Activated T-cell treated with anti-CD3 and anti-CD28 coated beads, Interleukin-2, amount 50 U/mL, for 72 hours (primary cell): ENCODE results near the gene RNF148. TPM values are rescaled to one million over a fixed set of nuclear protein-coding genes. Genes with fewer than 3 reads are reported as not detected.

ENCODE experiments used
- ATAC-seq, 2 donors: fragments of 150-1000 bp; cut with Tn5 transposase; replicated peaks in 1 of 2; 2 replicates each; pipeline ENCODE4 v1.10.0; 2021; ENCODE audit warnings: moderate library complexity in 2 of 2, mild to moderate bottlenecking in 1 of 2
- DNase-seq, 2 donors: peaks; one replicate each; pipeline ENCODE4 v3.0.0; 2021 to 2022; ENCODE audit warnings: mixed read lengths in 1 of 2
- H3K27ac Mint-ChIP-seq: one replicate; pipeline ENCODE4 v1.8.0; 2022; ENCODE audit warnings: mild to moderate bottlenecking, moderate library complexity, mixed read lengths
- H3K27me3 Mint-ChIP-seq: one replicate; pipeline ENCODE4 v1.8.0; 2022; ENCODE audit warnings: low read depth, mixed read lengths
- H3K36me3 Mint-ChIP-seq, 2 donors: one replicate each; pipeline ENCODE4 v1.8.0; 2022; ENCODE audit warnings: mixed read lengths in 2 of 2, mild to moderate bottlenecking in 1 of 2; ENCODE audit not compliant: insufficient read depth in 2 of 2
- H3K4me1 Mint-ChIP-seq: one replicate; pipeline ENCODE4 v1.8.0; 2022; ENCODE audit warnings: low read depth, mixed read lengths
- H3K4me3 Mint-ChIP-seq, 2 donors: one replicate each; pipeline ENCODE4 v1.8.0; 2022; ENCODE audit warnings: mild to moderate bottlenecking in 2 of 2, mixed read lengths in 2 of 2, moderate library complexity in 2 of 2
- H3K9me3 Mint-ChIP-seq, 2 donors: one replicate each; pipeline ENCODE4 v1.8.0; 2022; ENCODE audit warnings: mixed read lengths in 2 of 2
- total RNA-seq, 2 donors: library from RNA; stranded (reverse); gene quantifications; one replicate each; pipeline ENCODE4 v1.2.3, GENCODE V29; 2022

RNF148 gene, protein sequence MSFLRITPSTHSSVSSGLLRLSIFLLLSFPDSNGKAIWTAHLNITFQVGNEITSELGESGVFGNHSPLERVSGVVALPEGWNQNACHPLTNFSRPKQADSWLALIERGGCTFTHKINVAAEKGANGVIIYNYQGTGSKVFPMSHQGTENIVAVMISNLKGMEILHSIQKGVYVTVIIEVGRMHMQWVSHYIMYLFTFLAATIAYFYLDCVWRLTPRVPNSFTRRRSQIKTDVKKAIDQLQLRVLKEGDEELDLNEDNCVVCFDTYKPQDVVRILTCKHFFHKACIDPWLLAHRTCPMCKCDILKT
- total RNA-seq = not detected

DNA sequence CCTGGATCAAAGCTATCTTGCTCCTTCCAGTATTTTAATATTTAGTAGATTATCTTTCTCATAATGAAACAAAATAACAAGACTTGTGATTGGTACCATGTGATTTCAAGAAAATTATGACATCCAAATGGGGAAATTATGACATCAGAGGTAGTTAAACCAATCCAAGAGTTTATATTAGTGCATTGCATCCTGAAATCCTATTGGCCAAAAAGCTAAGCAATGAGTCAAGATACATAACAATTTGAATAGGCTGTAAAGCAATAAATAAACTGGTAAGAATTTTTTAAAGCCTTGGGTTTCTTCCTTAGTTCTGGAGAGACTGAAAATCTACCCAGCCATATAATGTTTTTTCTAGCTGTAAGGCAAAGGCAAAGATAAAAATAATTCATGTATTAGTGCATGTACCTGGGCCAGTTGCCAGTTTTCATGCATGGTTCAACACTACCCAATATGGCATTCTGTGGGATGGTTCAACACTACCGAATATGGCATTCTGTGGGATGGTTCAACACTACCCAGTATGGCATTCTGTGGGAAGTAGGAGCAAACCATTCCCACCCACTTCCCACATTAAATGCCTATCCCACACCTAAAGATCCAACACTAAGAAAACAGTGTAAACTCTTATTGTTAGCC, at the start of gene RNF148:
TSS of gene RNF148 (minus strand) at position 51 of the 639 bp plus-strand sequence. CDS start 172 bp downstream, outside the sequence.
- Mint-ChIP-seq H3K36me3 (no peaks in the 10 kb centered on the region), H3K4me1 (no peaks in the 10 kb centered on the region), H3K27ac (no peak within 1 kb of the TSS), H3K27me3 (no peaks in the 10 kb centered on the region), H3K4me3 (no peak within 1 kb of the TSS), H3K9me3 (peaks cover 1 to 5% of the 10 kb centered on the region in 2 donors)
- no peak for ATAC-seq
- no peak for DNase-seq

DNA sequence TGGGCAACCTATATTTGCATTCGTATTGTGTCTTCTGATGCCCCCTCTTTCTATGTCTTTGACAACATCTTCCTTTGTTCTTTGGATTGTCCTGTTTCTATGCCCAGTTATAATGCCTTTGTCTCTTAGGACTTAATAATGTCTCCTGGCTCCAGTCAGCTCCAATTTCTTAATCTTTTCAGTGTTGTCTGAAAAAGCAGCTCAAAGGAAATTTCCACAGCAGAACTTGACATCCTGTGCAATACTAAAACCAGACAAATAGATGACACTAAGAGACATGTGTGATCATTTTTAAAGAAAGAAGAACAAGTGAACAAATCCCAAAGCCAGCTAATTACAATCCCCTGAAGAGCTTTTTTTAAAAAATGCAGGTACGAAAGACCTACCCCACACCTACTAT, 47.7 kb upstream of the RNF148 start:
- Mint-ChIP-seq H3K9me3 (peaks cover 2 to 3% of the 10 kb centered on the region in 2 donors), H3K4me1 (no peaks in the 10 kb centered on the region), H3K27me3 (no peaks in the 10 kb centered on the region), H3K4me3 (no peak overlapping the region), H3K36me3 (no peaks in the 10 kb centered on the region), H3K27ac (no peak overlapping the region)
- ATAC-seq (no peak), DNase-seq (no peak)

DNA sequence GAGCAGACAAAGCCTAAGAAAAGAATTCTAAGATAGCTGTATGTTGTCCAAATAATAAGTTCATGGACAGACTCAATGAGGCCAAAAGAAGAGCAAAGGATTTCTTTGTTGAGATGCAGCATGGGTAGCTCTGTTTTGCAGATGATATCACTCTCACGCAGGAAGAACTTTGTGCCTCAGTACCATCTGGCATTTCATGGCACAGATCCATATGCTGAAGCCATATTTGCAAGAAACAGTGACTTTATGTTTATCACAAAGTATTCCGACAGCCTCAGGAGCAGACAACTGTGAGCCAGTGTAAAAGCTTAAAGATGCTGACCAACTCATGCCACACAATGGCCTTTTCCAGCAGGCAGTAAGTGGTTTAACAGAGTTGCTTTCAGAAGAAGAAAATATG, 45.5 kb upstream of the RNF148 start:
- ATAC-seq (no peak), DNase-seq (no peak)
- Mint-ChIP-seq H3K4me1 (no peaks in the 10 kb centered on the region), H3K27me3 (no peaks in the 10 kb centered on the region), H3K27ac (no peak overlapping the region), H3K36me3 (no peaks in the 10 kb centered on the region), H3K4me3 (no peak overlapping the region), H3K9me3 (peaks cover 2 to 3% of the 10 kb centered on the region in 2 donors)

DNA sequence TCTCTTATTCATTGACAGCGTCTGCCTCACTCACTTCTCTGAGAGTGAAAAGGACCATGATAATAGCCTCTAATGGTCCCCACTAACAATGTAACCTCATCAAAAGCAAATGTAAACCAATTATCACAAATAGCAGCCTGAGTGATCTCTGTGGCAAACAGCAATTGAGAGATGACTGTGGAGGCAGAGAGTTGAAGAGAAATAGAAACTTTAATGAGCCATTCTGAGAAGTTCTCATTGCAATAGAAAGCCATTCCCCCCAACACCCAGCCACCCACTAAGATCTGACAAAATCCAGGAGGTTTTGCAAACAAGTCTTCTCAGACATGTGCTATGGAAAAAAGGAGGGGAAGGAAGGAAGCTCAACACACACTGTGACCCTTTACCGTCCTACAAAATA, 44.2 kb upstream of the RNF148 start:
- no peaks in the 10 kb centered on the region for H3K27me3 Mint-ChIP-seq
- H3K36me3 Mint-ChIP-seq = no peaks in the 10 kb centered on the region
- no peaks in the 10 kb centered on the region for H3K4me1 Mint-ChIP-seq
- no peak overlapping the region for H3K4me3 Mint-ChIP-seq
- no peak overlapping the region for H3K27ac Mint-ChIP-seq
- DNase-seq (no peak), ATAC-seq (no peak)
- peaks cover 2 to 3% of the 10 kb centered on the region in 2 donors for H3K9me3 Mint-ChIP-seq

DNA sequence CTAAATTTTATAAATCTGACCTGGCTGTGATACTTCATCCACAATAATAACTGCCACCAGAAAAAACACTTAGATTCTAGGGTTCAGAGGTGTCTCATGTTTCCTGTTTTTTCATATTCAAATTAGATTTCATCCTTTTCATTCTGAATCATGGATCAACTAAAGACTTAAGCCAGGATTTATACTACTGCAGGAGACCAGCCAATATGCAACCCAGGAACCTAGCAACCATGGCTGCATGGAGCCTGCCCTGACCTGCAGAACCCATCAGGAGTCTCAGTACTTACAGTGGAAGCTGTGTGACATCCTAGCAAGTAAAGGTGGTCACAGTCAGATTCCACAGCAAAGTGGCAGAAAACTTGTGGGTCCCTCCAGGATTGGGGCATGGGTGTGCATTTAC, 40.5 kb upstream of the RNF148 start:
- H3K4me1 Mint-ChIP-seq = no peaks in the 10 kb centered on the region
- DNase-seq (no peak), ATAC-seq (no peak)
- no peaks in the 10 kb centered on the region for H3K36me3 Mint-ChIP-seq
- no peak overlapping the region for H3K27ac Mint-ChIP-seq
- no peaks in the 10 kb centered on the region for H3K27me3 Mint-ChIP-seq
- no peak overlapping the region for H3K4me3 Mint-ChIP-seq
- peaks cover 0 to 3% of the 10 kb centered on the region in 2 donors for H3K9me3 Mint-ChIP-seq

DNA sequence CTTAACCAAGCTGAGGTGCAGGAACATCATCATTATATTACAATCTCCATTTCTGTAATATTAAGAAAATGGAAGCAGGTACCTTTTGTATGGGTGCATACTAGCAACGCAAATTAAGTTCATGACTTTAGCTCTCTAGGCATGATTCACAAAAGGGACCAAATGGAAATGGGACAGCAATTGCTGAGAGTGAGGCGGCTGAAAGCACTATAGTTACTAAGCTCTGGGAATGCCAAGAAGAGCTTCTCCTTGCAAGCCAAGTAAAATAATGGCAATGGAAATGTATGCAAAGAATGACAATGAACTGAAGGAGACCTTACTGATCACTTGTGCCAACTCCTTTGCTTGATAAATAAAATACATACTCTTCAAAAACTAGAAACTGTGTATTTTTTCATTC, 36.2 kb upstream of the RNF148 start:
- Mint-ChIP-seq H3K27ac (no peak overlapping the region), H3K4me3 (no peak overlapping the region), H3K36me3 (no peaks in the 10 kb centered on the region)

DNA sequence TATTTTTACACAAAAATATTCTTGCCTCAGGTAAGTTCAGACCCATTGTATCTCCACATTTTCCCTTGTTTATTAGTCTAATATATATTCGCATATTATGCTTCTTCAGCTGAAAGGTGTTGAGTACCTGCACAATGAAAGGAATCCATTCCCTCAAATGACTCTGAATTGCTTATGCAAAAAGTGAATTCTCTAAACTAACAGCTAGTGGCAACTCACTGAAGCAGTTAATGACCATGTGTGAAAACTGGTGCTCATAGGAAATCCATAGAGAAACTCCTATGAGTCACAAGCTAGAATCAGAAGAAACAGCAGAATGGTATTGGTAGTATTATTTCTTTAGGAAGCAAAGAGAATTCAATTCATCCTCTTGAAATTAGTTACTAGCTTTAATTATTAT, 33.5 kb upstream of the RNF148 start:
- Mint-ChIP-seq H3K4me1 (no peaks in the 10 kb centered on the region), H3K27ac (no peak overlapping the region), H3K27me3 (no peaks in the 10 kb centered on the region), H3K36me3 (no peaks in the 10 kb centered on the region), H3K4me3 (no peak overlapping the region), H3K9me3 (peaks cover 0 to 3% of the 10 kb centered on the region in 2 donors)
- DNase-seq (no peak), ATAC-seq (no peak)

More for the DNA sequence above, 36.2 kb upstream of the RNF148 start:
- no peaks in the 10 kb centered on the region for H3K4me1 Mint-ChIP-seq
- peaks cover 0 to 3% of the 10 kb centered on the region in 2 donors for H3K9me3 Mint-ChIP-seq
- no peak for ATAC-seq
- no peak for DNase-seq
- H3K27me3 Mint-ChIP-seq = no peaks in the 10 kb centered on the region

DNA sequence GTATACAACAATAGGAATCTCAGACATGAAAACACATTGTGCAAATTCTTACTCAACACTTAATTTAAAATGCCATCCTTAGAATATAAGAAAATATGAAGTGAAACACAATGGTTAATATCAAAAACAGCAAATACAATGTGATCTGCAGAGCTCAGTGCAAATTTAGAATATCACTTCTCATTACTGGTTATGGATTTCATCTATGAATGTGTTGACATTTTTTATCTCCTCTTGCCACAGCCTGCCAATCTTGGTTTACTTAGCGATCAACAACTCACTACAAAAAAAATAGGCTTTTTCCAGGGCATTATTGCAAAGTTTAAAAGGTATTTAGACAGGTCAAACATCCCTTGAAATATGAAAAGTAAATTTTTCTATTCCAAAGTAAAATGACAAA, 25.0 kb upstream of the RNF148 start:
- Mint-ChIP-seq H3K36me3 (no peaks in the 10 kb centered on the region), H3K4me1 (no peaks in the 10 kb centered on the region), H3K9me3 (peaks cover 0 to 2% of the 10 kb centered on the region in 2 donors), H3K4me3 (no peak overlapping the region), H3K27me3 (no peaks in the 10 kb centered on the region), H3K27ac (no peak overlapping the region)
- ATAC-seq = no peak
- DNase-seq = no peak

DNA sequence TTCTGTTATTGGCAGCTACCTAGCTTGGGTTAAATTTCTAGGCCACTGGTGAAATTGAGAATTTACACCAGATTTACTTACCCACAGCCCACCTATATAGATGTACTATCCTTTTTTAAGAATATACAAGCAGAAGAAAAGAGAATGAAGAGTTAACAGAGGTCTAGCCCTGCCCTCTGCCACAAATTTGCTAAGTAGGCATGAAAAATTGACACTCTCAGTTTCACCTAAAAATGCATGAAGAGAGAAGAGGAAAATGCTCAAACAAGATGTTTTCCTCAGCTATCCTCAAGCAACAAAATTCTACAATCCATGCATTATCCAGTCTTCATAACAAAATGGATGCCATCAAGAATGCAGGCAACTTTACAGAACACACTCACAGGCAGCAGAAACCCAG, 24.6 kb upstream of the RNF148 start:
- Mint-ChIP-seq H3K9me3 (peaks cover 0 to 2% of the 10 kb centered on the region in 2 donors), H3K4me1 (no peaks in the 10 kb centered on the region), H3K27ac (no peak overlapping the region), H3K36me3 (no peaks in the 10 kb centered on the region), H3K4me3 (no peak overlapping the region), H3K27me3 (no peaks in the 10 kb centered on the region)
- ATAC-seq = no peak
- DNase-seq = no peak

DNA sequence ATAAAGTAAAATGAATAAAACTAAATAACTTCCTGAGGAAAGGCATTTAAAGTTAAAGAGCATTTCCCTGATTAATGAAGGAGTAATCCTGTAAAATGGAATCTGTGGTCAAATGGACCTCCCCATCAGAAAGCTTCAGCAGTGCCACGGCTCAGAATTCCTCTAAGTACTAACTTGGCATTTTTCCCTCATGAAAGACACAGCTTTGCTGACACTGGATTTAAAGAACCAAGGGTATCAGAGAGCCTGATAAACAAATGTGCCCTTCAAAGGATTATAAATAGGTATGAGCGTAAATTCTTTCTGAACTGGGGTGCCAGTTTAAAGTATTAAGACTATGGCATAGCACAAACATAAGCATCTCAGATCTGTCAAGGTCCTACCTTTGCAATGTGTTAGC, 24.2 kb upstream of the RNF148 start:
- no peak overlapping the region for H3K27ac Mint-ChIP-seq
- ATAC-seq = no peak
- no peaks in the 10 kb centered on the region for H3K27me3 Mint-ChIP-seq
- no peak overlapping the region for H3K4me3 Mint-ChIP-seq
- DNase-seq = no peak
- peaks cover 0 to 2% of the 10 kb centered on the region in 2 donors for H3K9me3 Mint-ChIP-seq
- no peaks in the 10 kb centered on the region for H3K36me3 Mint-ChIP-seq
- H3K4me1 Mint-ChIP-seq = no peaks in the 10 kb centered on the region

DNA sequence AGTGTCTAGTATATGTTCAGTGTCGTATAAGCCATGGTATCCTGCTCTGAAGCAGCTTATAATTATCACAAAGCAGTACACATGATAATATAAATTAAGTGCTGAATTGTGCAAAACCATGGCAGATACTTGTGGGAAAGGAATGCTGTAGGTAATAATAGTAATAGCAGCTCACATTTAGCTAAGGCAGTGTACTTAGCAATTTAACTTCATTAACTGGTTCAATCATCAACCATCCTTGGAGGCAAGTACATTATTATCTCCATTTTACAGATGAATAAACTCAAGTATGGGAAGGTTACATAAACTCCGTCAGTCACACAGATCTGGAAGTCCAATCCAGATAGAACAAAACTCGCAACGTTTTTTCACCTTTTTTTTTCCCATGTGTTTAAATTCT, 21.6 kb upstream of the RNF148 start:
- H3K9me3 Mint-ChIP-seq = peaks cover 3 to 5% of the 10 kb centered on the region in 2 donors
- DNase-seq (no peak), ATAC-seq (no peak)
- H3K27me3 Mint-ChIP-seq = no peaks in the 10 kb centered on the region
- no peak overlapping the region for H3K4me3 Mint-ChIP-seq
- no peak overlapping the region for H3K27ac Mint-ChIP-seq
- no peaks in the 10 kb centered on the region for H3K36me3 Mint-ChIP-seq
- no peaks in the 10 kb centered on the region for H3K4me1 Mint-ChIP-seq

DNA sequence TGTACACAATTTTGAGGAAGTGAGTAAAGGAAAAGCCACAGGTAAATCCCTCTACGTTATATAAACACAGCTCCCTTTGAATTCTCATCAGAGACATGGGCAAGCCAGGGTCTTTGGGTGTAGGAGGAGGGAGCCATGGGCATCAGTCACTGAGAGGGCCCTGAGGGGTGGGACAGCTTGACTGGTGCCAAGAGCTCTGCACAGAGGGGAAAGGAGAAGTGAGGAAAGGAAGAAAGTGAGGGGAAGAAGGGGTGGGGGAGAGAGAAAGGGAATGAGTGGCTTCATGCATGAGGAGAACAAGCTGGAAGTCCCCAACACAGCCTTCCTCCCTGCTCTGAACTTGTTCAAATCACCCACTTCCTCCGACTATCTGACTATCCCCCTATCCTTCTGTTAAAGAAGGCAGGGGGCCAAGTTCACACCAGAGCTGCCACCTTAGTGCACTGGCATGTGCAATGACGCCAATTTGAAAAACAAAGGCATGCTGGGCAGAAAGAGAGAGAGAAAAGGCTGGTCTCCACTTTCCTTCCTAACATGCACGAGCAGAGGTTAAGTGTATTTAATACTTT, 16.4 kb upstream of the RNF148 start:
- DNase-seq (no peak), ATAC-seq (no peak)
- H3K27me3 Mint-ChIP-seq = no peaks in the 10 kb centered on the region
- no peaks in the 10 kb centered on the region for H3K4me1 Mint-ChIP-seq
- H3K9me3 Mint-ChIP-seq = peaks cover 3 to 8% of the 10 kb centered on the region in 2 donors
- H3K36me3 Mint-ChIP-seq = no peaks in the 10 kb centered on the region
- H3K27ac Mint-ChIP-seq = no peak overlapping the region
- H3K4me3 Mint-ChIP-seq = no peak overlapping the region

DNA sequence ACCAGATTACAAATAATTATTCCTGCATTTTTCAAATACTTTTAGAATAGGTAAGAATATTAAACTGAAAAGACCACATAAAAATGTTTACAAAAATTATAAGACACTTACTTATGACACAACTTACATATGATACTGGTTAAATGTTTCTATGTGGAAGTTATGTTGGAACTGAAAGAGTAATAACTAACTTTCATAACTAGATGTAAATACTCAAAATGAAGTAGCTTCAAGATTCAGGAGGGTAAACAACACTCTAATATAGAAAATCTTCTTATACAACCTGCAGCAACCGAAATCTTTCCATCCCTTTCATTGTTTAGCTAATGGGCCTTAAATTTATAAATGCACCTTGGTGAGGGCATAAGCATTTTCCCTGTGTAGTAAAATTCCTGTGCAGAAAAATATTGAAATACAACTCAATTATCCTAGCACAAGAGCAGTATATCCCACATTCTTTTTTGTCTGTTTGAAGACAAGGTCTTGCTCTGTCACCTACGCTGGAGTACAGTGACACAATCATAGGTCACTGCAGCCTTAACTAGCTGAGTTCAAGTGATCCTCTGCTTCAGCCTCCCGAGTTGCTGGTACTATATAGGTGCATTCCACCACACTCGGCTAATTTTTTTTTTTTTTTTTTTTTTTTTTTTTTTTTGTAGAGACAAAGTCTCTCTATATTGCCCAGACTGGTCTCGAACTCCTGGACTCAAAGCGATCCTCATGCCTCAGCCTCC, 14.8 kb upstream of the RNF148 start:
- H3K4me1 Mint-ChIP-seq = no peaks in the 10 kb centered on the region
- no peak overlapping the region for H3K4me3 Mint-ChIP-seq
- H3K27me3 Mint-ChIP-seq = no peaks in the 10 kb centered on the region
- no peak overlapping the region for H3K27ac Mint-ChIP-seq
- no peaks in the 10 kb centered on the region for H3K36me3 Mint-ChIP-seq
- ATAC-seq (no peak), DNase-seq (no peak)
- peaks cover 3 to 8% of the 10 kb centered on the region in 2 donors for H3K9me3 Mint-ChIP-seq
